H1 (cell line): ENCODE measurements around the gene GPR65. TPM values are rescaled to one million over a fixed set of nuclear protein-coding genes. Genes with fewer than 3 reads are reported as not detected.

Experiments used
- BCL11A ChIP-seq, 2 experiments: IDR thresholded peaks; one replicate each; pipeline ENCODE4 v1.6.1; 2011; ENCODE audit warnings: low read depth in 2 of 2, low read length in 2 of 2, mild to moderate bottlenecking in 2 of 2
- NANOG ChIP-seq: IDR thresholded peaks from 2 replicates; pipeline ENCODE4 v1.6.1; 2011; ENCODE audit warnings: low read length, low read depth, mild to moderate bottlenecking, inconsistent platforms; ENCODE audit not compliant: insufficient read depth, poor library complexity, severe bottlenecking
- POLR2AphosphoS5 ChIP-seq: IDR thresholded peaks from 2 replicates; pipeline ENCODE4 v1.6.1; 2011; ENCODE audit warnings: low read depth, low read length
- RBBP5 ChIP-seq: IDR thresholded peaks from 2 replicates; pipeline ENCODE4 v1.7.1; 2012; ENCODE audit warnings: low read depth, mild to moderate bottlenecking, inconsistent platforms, low read length, moderate library complexity, borderline replicate concordance
- polyA plus RNA-seq, 7 experiments: library from polyadenylated mRNA; depleted of rRNA in 3 of 7; stranded (reverse) in 5 of 7; unstranded in 2 of 7; fragments of >200 nt in 5 of 7; fragments of 200-250 nt in 2 of 7; gene quantifications; 1 replicate in 5 of 7; 2 replicates in 1 of 7; 4 replicates in 1 of 7; pipeline versions ENCODE4 v1.2.1 to v1.2.3, GENCODE V29; 2011 to 2013; ENCODE audit warnings: missing spikeins in 2 of 7, mixed read lengths in 2 of 7
- total RNA-seq: library from RNA; stranded (reverse); fragmentation: NEBNext Ultra II Directional; extraction: Animal tissue kit (Norgen Biotek cat#: 25700); gene quantifications from 2 replicates; pipeline ENCODE4 v1.2.1, GENCODE V29; 2021

Gene GPR65
- total and polyA plus RNA-seq, 2 of the 8 experiments (the other 6 are each of a cell fraction or from before 2014, with no cell fraction given): not detected

DNA sequence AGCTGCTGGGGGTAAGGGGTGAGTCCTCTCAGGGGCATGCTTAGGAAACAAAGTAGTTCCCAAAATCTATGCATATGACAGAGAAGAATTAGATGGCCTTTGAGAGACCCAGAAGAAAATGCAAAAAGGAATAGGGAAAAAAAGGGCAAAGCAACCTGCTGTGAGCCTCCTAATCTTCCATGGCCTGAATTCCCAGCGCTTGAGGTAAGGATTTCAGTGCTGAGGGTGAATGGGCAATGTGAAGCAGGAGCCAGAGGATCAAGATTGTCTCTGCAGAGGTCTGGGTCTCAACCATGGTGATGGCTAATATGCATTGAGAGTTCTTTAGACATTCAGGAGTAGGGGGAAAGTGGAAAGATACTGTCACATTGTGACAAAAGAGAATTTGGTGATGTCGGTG, 31.5 kb downstream of the GPR65 start (continued):
- TF ChIP-seq NANOG (no peak), BCL11A (IDR thresholded peaks at IDR 0.05; ENCODE audit: low read depth in 2 of 2, low read length in 2 of 2) (no peak), POLR2AphosphoS5 (no peak), RBBP5 (no peak)
- TF ChIP-seq, all 59 proteins: peak for 0
